GM12891 (cell line): ENCODE results near the gene ANXA3.

ENCODE experiments used
- PAX5 ChIP-seq: IDR thresholded peaks from 2 replicates; pipeline ENCODE4 v1.6.1; 2011; ENCODE audit warnings: low read length, moderate library complexity, mild to moderate bottlenecking; ENCODE audit not compliant: insufficient read depth, severe bottlenecking
- POLR2A ChIP-seq: IDR thresholded peaks from 2 replicates; pipeline ENCODE4 v1.6.1; 2011; ENCODE audit warnings: low read depth, low read length, control low read depth
- POLR2AphosphoS5 ChIP-seq: IDR thresholded peaks from 2 replicates; pipeline ENCODE4 v1.6.1; 2011; ENCODE audit warnings: low read depth, low read length, control low read depth
- POU2F2 ChIP-seq: IDR thresholded peaks from 2 replicates; pipeline ENCODE4 v1.6.1; 2011; ENCODE audit warnings: low read depth, mild to moderate bottlenecking, control low read depth, low read length, moderate library complexity
- SPI1 ChIP-seq: IDR thresholded peaks from 2 replicates; pipeline ENCODE4 v1.6.1; 2011; ENCODE audit warnings: low read depth, low read length, control low read depth
- TAF1 ChIP-seq: IDR thresholded peaks from 2 replicates; pipeline ENCODE4 v1.6.1; 2011; ENCODE audit warnings: low read depth, low read length, control low read depth

DNA sequence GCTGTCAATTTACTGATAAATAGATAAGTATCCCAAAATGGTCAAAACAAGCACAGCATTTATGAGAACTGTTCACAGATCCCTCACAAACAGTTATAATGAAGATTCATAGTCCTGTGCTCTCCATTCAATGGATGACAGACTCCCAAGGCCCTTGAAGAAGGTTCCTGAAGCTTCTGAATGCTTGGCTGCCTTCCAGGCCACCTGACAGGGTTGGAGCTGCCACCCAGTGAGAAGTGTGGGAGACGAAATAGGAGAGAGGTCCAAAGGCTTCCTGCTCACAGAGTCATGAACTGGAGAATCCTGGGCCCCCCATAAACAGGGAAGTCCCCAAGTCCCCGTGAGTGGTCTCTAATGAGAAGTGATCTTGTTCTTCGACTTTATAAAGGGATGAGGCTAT, 26.0 kb upstream of the ANXA3 start:
- TF ChIP-seq POLR2AphosphoS5, result no peak
- TF ChIP-seq TAF1, result no peak
- TF ChIP-seq POLR2A, result no peak
- TF ChIP-seq PAX5, result no peak
- no peak for TF ChIP-seq POU2F2
- TF ChIP-seq SPI1, result no peak
